ENCODE data around the gene DEGS2.

DNA sequence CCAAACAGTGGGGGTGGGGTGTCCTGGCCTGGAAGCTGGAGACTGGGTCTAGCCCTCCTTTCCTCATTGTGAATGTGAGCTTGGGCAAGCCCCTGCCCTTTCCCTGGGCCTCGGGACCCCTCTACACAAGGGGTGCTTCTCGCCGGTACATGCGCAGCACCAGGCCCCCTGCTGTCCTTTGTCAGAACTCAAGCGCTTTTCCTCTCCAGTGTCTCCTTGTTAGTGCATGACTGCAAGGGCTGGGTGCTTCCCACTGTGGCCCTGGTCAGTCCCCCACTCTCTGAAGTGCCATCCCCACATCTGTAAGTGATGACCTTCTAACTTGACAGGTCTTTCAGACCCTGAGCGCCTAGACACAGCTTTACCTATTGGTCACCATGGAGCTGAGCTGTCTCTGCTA lies 44.2 kb downstream of the DEGS2 start:
- TF ChIP-seq YY1 (IDR thresholded peaks at IDR 0.05; ENCODE audit: insufficient read depth, insufficient read length) = no peak
- TF ChIP-seq ZNF274 (IDR thresholded peaks at IDR 0.05; ENCODE audit: low read depth, low read length) = no peak
- no peak for TF ChIP-seq SUZ12 (IDR thresholded peaks at IDR 0.05; ENCODE audit: extremely low read depth, insufficient read depth, insufficient read length)
